ENCODE measurements around the gene RIT1. TPM values are rescaled to one million over a fixed set of nuclear protein-coding genes. Genes with fewer than 3 reads are reported as not detected.

The RIT1 gene
- total RNA-seq, 1 donor from 2014 or later, result 19.0 TPM

Small RNA genes lying within 50 kb of the gene (microRNA-seq; reads per million reads assigned to microRNA genes)
- not detected for gene MIR6738

Other genes starting within 250 kb of the RIT1 start
- 60.2 TPM for gene YY1AP1, start 222.6 kb downstream of the RIT1 start, total RNA-seq
- 107 TPM for gene DAP3, start 222.3 kb downstream of the RIT1 start, total RNA-seq
- gene GON4L, start 54.1 kb downstream of the RIT1 start, total RNA-seq, result 24.1 TPM
- gene SYT11, start 51.8 kb downstream of the RIT1 start, total RNA-seq, result 11.1 TPM
- 21.2 TPM for gene KHDC4, start 23.1 kb upstream of the RIT1 start, total RNA-seq
- gene RXFP4, start 30.3 kb upstream of the RIT1 start, total RNA-seq, result not detected
- gene ARHGEF2, start 67.2 kb upstream of the RIT1 start, total RNA-seq, result 69.3 TPM
- 77.6 TPM for gene SSR2, start 109.6 kb upstream of the RIT1 start, total RNA-seq
- gene UBQLN4, start 142.4 kb upstream of the RIT1 start, total RNA-seq, result 29.9 TPM
- gene LAMTOR2, start 143.4 kb upstream of the RIT1 start, total RNA-seq, result 55.0 TPM
- gene RAB25, start 149.8 kb upstream of the RIT1 start, total RNA-seq, result not detected
- 0.16 TPM for gene MEX3A, start 171.1 kb upstream of the RIT1 start, total RNA-seq
- 236 TPM for gene LMNA, start 203.4 kb upstream of the RIT1 start, total RNA-seq
- gene SEMA4A, start 242.2 kb upstream of the RIT1 start, total RNA-seq, result 1.0 TPM